Endothelial cell of hepatic sinusoid (primary cell): ENCODE data around the gene ADSS1.

Experiments used
- in situ Hi-C: cut with HindIII; loops from 2 replicates; pipeline ENCODE4 v1.10.0; 2017; ENCODE audit warnings: low sequenced_read_pairs

The ADSS1 gene

DNA sequence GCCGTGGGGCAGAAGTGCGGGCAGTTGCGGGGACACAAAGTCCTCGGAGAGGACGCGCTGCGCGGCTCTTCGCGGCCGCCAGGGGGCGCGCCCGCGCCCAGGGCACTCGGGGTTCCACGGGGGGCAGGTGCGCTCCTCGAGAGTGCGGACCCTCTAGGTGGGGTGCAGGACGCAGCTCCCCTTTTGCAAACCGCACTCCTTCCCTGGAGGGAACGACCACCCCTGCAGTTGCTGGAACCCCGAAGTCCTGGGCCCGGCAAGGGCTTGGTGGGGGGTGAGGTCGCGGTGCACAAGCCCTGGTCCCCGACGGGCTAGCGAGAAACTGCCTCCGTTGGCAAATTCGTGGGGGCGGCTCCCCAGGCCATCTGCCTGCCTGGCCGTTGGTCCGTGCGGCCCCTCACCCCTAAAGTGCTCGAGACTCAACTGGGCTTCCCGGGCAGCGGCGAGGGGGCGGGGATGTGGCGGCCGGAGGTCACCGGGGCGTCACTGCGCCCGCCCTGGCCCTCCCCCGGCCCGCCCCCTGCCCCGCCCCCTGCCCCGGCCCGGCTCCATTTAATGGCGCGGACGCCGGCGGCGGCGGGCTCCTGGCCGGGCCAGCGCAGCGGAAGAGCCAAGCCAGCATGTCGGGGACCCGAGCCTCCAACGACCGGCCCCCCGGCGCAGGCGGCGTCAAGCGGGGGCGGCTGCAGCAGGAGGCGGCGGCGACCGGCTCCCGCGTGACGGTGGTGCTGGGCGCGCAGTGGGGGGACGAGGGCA lies at the start of gene ADSS1:
TSS of gene ADSS1 (plus strand) at position 579 of the 756 bp plus-strand sequence. CDS start at position 621, 42 bp downstream.
- in situ Hi-C loops = no loop called here

DNA sequence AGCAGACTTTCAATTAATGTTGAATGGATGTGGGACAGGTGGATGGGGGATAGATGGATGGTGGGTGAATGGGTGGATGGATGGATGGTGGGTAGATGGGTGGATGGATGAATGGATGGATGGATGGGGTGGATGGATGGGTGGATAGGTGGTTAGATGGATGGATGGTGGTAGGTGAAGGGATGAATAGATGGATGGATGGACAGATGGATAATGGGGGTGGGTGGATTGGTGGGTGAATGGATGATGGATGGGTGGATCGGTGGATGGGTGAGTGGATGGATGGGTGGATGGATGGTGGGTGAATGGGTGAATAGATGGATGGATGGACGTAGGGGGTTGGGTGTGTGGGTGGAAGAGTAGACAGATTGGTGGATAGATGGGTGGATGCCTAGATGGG lies 48.6 kb upstream of the ADSS1 start:
- in situ Hi-C loops = no loop called here

DNA sequence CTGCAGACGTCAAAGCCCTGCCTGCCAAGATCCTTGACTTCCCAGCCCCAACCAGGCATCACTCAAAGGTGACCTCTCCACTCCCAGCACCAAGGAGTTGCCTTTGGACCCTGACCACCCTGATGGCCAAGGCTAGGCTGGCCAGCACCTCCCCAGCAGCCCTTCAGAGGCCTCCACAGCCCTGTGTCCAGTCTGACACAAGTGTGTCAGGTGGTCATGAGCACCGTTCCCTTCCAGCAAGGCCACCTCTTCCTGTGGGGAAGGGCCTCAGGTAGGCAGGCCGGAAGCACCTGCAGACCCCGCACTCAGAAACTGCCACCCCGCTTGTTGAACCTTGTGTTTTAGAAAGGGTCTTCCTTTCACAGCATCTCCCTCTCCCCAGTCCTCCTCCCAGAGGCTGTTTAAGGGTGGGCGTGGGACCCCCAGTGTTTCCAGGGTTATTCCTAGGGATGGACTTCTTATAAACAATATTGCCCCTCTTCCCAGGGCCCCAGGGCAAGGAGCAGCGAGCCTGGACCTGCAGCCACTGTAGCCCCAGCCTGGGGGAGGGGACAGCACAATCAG lies 47.8 kb upstream of the ADSS1 start:
- in situ Hi-C loops = no loop called here

DNA sequence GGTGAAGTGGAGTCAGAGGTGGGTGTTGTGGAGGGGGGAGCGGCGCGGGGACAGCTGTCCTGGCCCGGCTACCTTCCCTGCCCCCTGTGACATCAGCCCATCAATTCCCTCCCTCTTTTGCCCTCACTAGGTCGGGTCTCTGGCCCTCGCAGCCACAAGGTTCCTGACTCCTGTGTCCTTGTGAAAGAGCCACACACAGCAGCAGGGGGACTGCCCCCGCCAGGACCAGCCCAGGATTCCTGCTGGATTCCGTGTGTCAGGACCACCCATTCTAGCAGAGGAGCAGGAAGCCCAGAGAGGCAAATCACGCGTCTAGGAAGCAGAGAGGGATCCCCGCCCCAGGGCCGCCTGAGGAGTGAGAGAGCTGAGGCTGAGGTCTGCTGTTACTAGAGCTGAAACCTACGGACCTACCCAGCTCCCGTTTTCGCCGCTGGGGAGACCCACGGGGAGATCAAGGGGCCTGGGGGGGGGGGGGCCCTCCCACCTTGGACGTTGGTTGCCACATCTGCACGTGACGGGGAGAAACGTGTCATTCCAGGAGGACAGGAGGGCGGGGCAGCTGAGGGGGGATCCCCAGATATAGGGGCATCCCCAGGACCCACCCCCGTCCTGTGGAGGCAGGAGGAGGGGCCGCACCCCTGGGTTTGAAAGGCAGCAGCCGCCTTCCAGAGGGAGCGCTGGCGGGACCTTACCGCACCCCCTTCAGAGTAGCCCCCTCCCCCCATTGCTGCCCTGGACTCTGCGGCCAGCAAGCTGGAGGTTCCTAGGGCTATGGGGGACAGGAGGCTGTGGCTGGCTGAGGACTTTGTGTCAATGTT lies 47.1 kb upstream of the ADSS1 start:
- in situ Hi-C loops = no loop called here

DNA sequence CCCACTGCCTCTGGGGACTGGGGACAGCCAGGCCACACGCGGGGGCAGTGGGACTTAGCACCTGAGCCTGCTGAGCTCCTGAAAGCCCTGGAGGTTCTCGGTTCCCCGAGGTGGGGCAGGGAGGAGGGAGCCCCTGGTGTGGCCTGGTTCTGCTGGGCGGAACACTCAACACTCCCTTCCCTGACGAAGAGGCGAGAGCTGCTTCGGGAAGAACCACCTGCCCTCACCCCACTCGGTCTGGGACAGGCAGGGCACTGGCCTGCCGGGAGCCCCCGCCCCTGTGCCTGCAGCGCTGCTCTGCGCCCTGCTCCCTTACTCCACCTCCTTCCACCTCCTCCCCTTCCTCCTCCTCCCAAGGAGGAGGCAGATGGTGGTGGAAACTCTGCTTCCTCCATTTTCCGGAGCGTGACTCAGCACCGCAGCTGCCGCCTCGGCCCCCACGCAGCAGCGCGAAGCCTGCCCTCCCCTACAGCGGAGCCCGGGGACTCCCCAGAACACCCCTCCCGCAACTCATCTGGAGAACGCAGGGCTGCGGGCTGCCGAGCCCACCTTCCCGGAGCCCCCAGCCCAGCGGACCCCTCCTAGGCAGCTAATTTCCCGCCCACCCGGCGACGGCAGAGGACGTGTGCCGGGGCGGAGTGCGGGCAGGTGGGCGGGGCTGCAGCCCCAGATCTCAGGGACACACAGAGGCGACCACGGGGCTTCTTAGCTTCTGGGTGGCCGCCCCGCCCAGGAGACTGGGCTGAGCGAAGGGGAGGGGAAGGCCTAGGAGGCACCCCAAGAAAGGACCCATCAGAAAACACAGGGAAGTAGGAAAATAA lies 46.3 kb upstream of the ADSS1 start:
- in situ Hi-C loops = no loop called here

DNA sequence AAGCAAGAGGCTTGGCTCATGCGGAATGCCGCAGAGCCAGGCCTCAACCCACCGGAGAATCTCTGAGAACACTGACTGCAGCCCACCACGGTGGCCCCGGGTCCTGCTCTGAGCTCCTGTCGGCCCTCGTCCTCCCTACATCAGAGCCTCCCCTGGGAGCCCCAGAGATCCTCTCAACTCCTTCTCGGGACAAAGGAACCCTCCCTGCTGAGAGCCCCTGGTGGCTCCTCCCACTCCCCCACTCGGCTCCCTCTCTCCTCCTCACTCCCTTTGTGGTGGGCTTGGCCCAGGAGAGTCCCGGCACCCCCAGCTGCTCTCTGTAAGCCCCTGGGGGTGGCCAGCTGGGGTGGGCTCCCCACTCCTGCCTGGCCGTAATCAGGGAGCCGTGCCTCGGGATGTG lies 45.7 kb upstream of the ADSS1 start:
- in situ Hi-C loops = no loop called here

DNA sequence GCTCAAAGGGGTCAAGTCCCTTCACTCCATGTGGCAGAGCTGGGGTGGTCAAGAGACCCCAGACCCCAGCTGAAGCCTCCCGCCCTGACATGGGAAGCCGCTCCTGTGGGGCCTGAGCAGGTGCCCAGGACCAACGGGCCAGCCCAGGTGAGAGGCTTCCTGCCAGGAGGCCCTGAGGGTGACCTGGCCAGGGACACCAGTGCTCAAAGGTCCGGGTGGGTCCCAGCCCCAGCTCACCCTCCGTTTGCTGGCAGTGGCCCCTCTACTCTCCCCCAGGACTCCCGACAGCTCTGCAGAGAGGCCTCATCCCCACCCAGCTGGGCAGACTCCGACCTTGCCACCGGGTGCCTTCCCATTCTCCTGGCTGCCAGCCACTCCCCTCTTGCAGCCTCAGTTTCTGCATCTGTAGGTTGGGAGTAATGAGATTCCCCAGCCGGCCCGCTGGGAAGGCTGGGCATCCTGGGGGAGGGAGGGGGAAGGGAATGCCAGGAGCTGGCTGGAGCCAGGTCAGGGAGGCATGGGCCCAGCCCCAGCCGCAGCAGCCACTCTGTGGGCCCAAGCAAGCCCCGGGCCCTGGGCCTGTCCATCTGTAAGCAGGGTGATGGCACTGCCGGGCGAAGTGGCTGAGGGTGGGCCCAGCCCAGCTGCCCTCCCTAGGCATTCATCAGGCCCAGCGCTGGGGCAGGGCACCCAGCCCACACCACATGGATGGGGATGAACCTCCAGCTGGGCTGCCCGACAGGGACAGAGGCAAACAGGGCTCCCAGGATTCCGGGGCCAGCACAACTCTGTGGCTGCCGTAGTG lies 44.9 kb upstream of the ADSS1 start:
- in situ Hi-C loops = no loop called here

DNA sequence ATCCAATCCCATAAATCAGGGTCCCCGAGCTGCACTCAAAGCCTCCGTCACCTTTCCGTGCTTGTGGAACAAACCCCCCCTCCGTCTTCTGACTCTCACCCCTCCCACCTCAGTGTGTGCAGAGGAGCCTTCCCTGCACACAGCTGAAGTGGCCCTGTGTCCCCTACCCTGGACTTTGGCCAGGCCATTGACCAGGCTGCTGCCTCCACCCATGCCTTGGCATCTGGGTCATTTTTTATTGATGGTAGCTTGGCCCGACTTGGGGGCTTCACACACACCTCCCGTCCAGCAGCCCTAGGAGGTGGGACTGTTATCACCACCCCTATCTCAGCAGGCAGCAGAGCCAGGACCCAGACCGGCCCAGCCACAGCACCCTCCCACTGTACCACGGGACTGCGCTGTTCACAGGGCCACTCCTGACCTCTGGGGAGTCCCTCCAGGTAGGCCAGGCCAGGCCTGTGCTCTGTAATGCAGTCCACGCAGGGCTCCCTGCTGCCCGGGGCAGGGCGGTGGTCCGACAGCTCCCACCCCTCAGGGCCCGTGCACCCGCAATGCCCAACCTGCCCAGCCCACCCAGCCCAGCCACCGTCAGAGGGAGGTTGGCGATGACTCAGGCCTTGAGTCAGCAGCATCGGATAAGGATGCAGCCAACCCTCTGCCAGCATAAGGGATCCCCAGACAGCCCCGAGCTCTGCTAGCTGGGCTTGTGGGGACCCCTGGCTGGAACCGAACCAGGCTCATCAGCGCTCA lies 43.8 kb upstream of the ADSS1 start:
- in situ Hi-C loops = no loop called here

DNA sequence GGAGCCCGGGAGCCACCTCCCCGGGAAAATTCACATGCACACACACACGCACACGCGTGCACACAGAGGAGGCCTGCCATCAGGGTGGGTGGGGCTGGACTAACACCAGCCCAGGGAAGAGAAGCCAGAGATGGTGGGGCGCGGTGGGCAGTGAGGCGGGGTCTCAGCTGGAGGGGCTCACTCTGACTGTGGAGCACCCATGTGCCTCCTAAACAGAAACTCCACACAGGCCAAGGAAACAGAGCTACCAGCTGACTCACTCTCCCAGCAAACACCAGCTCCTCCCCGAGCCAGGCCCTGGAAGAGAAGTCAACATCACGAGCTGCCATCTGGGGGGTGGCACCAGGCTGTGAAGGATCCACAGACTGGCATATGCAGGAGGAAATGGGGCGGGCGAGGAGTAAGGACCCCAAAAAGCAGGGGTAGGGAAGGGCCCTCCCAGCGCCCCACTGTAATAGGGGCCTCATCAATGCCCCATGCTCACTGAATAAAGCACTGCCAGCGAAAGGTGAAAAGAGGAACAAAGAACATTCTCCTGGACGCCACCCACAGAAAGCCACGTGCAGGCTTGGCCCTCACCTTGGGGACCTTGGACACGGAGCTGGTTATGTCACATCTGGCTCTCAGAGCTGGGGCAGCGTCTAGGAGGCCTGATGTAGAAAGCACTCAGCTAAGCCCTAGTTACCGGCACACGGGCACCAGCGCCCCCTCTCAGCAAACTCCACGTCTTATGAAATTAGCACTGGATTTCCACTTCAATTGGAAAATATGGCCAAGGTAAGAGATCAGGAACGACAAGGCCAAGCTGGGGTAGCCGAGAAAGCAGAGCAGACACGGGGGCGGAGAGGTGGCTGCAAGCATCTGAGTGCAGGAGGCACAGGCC lies 43.0 kb upstream of the ADSS1 start:
- in situ Hi-C loops = no loop called here

DNA sequence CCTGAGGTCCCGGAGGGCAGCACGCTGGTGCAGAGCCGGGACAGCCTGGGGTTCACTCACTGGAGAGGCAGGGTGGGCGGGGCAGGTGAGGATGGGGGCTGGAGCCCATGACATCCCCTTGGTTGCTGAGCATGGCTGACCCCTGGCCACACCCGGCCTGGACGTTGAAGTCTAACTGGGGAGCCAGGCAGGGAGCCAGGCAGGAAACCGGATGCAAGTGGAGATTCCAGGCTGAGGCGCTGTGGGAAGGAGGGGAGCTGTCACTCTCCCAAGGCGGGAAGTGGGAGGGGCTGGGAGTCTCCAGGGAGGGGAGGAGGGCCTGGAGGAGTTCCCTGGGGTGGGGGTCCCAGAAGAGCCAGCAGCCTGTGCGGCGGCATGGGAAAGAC lies 42.3 kb upstream of the ADSS1 start:
- in situ Hi-C loops = no loop called here

DNA sequence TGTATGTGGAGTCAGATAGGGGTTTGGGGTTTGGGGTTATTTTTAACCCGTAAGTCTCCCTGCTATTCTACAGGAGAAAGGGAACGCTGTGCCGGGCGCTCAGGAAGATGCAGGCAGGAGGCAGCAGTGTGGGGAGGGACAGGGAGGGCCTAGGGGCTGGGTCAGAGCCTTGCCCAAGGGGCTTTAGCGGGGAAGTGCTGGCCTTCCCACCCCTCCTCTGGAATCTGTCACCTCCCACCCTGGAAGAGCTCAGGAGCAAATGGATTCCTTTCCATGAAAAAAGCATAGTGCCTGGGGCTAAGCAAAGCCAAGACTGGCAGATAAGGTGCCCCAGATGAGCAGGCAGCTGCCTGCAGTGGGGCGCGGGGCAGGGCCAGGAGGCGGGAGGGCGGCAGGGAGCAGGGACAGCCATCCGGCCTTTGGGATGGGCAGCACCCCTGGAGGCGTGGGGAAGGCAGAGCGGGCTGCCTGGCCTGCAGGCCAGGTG lies 41.9 kb upstream of the ADSS1 start:
- in situ Hi-C loops = no loop called here

DNA sequence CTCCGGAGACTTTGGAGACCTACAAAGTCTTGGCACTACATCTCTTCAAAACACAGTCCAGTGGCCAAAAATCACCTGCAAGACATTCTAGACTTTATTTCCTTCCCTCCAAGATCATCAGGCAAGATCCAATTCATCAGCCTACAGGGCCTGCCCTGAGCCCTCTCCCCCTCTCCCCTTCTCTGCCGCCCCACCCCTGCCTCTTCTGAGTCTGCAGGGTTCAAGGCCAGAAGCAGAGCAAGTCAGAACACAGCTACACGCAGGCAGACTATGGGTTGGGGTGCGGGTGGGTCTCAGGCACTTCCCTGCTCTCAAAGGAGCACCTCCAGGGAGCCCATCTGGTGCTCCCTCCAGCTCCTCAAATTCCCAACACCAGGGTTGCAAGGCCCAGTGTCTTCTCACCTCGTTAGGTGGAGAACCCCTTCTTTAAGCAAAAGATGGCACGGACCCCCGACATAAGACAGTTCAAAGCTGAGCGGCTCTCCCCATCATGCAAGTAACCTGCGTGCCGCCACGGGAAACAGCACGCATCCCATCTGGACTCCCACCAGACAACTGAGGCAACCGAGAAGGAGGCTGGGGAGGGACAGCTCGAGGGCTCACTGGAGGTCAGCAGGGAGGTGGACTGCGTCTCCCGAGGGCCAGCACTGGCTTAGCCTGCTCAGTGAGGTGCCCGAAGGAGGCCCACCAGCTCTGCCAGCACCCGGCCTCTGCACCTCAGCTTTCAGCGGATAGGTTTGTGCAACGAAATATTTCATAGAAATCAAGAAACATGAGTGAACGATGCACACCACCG lies 40.2 kb upstream of the ADSS1 start:
- in situ Hi-C loops = no loop called here

DNA sequence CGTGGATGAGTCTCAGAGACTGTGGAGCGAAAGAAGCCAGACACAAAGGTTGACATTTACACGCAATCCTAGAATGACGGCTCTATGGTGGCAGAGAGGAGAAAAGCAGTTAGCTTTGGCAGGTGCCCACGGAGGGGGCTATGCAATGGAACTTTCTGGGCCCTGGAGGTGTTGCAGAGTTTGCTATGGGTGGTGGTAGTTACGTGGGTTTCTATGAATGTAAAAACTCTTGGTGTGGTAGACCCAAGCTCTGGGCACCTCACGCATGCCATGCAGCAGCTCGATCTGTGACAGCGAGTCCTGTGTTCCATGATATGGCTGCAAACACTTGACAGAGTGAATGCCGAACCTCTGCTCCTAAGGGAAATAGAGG lies 39.6 kb upstream of the ADSS1 start:
- in situ Hi-C loops = no loop called here

DNA sequence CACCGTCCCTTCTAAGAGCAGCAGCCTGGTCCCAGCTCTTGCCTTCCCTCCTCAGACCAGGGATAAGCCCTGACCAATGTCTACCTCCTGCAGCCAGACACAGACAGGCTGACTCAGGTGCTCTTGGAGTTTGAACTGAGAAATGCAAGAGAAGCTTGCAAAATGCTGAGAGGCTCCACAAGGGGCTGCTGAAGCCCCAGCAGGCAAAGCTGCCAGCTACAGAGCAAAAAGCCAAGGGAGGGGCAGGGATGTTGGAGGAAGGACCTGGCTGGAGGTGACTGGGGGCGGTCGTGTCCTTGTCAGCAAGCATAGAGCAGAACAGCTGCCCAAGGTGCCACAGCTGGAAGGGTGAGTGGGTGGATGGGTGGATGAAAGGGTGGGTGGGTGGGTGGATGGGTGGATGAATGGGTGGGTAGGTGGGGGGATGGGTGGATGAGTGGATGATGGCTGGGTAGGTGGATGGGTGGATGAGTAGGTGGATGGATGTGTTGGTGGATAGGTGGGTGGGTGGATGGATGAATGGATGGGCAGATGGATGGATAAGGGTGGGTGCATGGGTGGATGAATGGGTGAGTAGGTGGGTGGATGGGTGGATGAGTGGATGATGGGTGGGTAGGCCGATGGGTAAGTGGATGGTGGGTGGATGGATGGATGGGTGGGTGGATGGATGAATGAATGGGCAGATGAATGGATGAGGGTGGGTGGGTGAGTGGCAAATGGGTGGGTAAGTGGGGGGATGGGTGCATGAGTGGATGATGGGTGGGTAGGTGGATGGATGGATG lies 38.6 kb upstream of the ADSS1 start:
- in situ Hi-C loops = no loop called here

DNA sequence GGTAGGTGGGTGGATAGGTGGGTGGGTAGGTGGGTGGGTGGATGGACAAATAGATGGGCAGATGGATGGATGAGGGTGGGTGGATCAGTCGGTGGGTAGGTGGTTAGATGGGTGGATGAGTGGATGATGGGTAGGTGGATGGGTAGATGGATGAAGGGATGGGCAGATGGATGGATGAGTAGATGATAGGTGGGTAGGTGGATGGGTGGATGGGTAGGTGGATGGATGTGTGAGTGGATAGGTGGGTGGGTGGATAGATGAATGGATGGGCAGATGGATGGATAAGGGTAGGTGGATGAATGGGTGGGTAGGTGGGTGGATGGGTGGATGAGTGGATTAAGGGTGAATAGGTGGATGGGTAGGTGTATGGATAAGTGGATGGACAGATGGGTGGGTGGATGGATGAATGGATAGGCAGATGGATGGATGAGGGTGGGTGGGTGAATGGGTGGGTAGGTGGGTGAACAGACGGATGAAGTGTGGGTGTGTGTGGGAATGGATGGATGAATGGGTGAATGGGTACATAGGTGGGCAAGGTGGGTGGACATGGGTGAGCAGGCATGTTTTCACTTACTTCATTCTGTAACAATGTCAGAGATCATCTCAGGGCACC lies 37.9 kb upstream of the ADSS1 start:
- in situ Hi-C loops = no loop called here
